DMS53 (cell line): Measurements from ENCODE around the gene SMIM30.
"Not testable (repeated sequence)": the region's sequence is repeated elsewhere in the genome, so short reads cannot be mapped to it uniquely, and the experiment has no call there.

Experiments
- DNase-seq: peaks from one replicate; lab custom pipeline; 2025; lab: John Stamatoyannopoulos, UW

Gene SMIM30, protein sequence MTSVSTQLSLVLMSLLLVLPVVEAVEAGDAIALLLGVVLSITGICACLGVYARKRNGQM

DNA sequence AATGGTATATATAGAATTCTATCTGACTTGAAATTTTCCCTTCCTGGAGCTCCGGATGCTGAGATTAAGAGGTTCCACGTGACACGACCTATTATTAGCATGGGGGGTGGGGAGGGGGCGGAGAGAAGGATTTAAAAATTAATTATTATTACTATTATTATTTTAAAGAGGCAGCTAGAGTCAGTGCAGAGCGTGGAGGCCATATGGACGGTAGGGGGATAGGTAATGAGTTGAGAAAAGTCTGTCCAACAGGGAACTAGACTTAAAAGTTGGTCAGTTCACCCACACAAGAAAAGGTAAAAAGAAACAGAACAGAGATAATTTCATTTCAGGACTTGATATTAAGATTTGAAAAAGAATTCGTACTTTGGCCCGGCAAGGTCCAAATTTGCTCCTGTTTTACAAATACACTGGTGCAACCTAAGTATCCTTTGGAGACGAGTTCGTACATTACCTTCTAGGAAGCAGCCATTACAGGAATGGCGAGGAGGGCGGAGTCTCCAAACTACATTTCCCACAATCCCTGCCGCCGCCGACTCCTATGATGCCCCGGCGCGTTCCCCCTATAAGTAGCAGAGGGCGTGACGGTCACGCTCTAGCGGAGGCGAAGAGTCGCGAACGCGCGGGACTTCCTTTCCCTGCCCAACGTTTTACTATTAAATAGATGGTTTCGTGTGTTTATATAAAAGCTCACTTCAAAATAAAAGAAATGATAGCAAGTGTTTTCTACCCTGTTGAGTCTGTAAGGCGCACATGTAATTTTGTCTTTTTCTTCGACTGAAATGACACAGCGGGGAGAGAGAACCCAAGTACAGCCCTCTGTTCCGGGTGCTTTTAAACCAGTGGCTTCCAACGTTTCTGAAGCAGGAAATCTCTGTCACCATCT lies at the start of gene SMIM30:
Gene SMIM30, minus strand, starts transcription at position 481 of the 886 bp plus-strand sequence. CDS start 976 bp downstream, outside the sequence.
- peak; percentile 97 for DNase-seq

DNA sequence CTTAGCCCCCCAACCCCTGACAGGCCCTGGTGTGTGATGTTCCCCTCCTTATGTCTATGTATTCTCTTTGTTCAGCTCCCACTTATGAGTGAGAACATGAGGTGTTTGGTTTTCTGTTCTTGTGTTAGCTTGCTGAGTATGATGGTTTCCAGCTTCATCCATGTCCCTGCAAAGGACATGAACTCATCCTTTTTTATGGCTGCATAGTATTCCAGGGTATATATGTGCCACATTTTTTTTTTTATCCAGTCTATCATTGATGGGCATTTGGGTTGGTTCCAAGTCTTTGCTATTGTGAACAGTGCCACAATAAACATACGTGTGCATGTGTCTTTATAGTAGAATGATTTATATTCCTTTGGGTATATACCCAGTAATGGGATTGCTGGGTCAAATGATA lies 47.8 kb upstream of the SMIM30 start:
- DNase-seq = not testable (repeated sequence)

DNA sequence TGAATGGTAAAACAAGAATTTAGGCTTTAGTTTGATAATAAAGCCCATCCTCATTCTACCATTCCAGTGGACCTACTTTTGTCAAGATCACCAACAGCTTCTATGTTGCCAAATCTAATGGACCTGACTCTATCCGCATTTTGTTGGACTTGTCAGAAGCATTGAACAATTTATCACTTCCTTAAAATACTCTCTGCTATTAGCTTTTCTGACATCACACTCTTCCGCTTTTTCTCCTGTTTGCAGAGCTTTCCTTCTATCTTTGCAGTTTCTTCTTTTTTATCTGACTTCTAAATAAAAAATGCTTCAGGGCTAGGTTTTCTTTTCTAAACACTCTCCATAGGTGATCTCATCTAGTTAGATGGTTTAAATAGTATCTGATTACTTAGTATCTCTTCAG lies 42.7 kb upstream of the SMIM30 start:
- no peak for DNase-seq

DNA sequence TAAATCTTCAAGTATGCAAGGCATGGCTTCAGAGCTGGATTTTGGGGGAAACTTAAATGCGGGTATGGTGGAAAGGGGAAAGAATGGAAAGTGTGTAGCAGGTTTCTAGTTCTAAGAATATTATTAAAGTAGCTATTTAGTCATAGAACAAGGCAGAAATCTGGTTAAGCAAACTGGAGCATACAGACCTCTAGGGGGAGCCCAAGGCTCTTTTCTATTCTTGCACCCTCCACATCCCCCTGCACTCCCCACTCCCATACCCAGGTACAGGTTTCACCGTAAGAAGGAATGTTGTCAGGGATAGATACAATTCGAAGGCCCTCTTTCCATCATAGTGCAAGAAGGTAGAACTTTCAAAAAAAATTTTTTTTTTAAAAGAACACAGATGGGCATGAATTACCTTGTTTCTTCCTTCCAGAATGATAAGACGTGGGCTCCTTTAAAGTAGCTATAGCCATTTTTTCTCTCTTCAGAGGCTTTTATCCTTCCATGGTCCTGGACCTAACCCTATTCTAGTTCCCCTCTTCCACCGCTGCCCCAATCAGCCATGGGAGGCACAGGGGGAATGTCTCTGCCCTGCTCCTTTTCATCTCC lies 41.5 kb upstream of the SMIM30 start:
- peak; percentile 86 for DNase-seq

DNA sequence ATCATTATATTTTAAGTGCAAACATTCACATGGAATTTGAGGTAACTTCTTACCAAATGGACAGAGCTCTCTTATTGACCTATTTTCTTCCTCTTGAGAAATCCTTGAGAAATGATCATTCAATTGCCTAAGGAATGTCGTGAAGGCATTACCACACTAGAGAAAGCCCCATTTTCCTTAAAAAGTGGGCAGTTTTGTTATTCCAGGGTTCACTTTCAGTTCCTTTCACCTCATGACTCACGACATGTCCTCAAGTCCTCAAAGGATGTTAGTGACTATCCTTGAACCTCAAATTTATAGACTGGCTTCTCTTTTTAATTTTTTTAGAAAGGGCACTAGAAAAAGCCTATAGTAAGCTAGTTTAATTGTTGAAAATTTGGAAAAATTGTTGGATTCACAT lies 40.4 kb upstream of the SMIM30 start:
- no peak for DNase-seq

DNA sequence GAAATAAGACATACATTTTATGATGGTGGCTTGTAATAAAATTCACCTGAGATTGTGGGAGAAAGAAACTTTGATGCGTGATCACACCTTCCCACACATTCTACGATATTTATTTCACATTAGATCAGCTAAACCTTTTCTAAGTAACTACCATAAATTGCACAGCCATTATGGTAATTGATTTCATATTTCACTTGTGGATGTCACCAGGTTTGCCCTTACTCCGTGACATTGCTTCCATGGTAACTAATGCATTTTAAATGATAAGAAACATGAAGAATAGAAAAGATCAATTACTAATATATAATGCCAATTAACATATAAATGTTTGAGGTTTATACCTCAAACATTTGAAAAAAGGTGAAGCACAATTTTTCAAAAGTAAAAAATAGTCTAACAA lies 35.8 kb upstream of the SMIM30 start:
- DNase-seq = no peak

DNA sequence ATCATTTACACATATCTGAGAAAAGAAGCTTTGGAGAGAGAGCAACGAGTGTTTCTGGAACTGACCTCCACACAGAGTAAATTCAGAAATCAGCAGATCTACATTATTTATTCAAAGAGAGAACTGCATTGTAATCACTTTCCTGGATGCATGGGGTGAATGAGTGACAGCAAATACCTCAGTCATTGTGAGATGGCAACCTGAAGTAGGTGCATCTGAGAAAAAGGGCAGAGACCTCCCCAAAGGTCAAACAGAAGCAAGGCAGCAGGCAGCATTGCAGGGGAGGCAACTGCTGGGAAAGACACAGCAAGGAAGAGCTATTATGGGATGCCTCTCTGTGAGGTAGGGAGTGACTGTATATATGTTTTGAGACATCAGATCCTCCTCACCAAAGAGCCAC lies 26.5 kb upstream of the SMIM30 start:
- no peak for DNase-seq

DNA sequence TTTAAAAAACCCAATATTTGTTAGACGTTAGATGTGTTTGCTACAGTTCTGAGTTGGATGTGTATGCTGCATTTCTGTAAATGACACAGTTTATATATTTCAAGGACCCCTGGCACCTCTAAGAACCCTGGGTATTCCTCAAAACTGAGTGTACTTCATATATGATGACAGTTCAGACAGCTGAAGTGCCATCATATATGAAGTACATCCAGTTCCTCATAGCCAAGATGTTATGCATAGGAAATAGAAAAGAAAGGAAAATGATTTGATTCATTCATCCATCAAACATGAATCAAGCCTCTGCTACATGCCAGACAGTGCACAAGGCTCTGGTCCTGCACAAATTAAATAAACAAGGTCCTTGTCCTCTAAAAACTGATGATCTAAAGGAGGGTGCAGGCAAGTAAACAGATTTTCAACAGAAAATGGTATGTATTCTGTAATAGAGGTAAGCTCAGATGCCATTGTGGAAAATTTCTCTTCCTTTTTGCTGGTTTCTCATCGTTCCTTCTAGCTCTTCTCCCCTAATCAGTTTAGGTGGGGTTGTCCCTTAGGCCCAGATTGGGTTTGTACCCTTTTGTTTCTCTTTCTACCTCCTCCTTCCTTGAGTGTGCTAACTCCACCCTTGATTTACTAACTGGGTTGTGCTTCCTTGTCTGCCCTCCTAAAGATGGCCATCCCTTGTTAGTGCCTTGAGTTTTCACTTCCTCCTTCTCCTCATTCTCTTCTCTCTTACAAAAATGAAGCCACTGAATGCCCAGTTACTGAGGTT lies 25.3 kb upstream of the SMIM30 start:
- no peak for DNase-seq

DNA sequence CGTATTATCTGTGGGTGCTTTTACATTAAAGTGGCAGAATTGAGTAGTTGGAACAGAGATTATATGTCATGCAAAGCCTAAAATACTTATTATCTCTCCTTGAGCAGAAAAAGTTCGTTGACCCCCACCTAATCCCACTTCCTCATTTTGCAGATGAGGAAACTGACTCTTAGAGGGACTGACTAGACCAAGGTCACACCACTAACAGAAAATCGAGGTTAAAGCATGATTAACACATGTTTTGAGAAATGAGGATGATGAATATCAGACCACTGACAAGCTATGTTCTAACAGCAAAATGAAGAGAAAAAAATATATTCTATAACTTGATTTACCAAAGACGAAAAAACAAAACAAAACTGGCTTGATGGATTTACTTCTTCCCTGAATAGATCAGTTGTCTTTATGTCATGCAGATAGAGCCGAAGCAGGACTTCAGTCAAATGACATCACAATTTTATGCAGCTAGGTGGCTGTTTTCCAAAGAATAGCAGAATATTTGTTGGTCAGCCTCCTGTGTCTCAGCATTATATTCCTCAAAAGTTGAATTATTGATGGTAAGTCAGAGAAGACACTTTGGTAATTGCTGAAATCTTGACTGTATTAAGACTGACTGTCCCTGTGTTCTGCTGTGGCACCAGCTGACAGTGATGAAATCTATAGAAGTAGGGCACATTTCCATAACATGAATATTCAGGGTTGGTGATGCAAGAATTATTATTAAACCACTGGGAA lies 24.2 kb upstream of the SMIM30 start:
- DNase-seq = no peak

DNA sequence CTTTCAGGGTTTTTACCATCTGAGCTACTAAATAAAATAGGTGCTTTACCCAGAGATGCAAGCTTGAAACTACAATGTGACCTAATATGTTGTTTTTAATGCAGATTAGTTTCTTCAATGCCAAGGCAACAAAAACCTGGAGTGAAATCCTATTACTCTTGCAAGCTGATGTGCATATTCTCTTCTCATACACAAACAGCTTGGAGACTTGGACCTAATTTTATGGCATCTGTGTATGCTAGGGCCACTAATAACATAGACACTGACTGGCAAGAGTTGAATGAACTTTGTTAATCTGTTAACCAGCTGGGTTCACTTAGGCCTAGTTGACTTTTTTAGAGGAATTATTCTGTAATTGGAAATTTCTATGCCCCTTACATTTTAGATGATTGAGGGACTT lies 23.4 kb upstream of the SMIM30 start:
- no peak for DNase-seq

DNA sequence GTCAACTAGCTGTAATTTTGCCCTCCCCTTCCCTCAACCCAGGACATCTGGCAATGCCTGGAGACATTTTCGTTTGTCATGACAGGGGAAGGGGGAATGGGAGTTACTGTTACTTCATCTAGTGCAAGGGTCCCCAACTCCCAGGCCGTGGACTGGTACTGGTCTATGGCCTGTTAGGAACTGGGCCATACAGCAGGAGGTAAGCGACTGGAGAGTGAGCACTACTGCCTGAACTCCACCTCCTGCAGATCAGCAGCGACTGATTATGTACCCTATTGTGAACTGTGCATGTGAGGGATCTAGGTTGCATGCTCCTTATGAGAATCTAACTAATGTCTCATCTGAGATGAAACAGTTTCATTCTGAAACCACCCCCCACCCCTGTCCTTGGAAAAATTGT lies 22.6 kb upstream of the SMIM30 start:
- no peak for DNase-seq

DNA sequence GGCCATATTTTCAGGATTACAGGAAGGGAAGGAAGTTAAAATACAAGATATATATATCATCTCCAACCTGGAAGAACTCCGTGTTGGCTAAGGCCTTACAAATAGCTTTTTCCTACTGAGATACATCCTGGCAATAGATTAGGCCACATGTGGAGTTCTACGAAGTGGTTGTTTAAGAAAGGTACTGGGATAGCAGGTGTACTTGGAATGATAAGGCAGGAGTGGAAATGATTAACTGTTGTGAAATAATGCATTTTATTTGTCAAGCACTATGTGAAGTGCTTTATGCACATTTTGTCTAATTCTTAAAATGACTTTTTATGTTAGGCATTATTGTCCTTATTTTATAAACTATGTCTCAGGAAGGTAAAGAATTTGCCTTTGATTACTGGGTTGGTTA lies 18.9 kb upstream of the SMIM30 start:
- no peak for DNase-seq

DNA sequence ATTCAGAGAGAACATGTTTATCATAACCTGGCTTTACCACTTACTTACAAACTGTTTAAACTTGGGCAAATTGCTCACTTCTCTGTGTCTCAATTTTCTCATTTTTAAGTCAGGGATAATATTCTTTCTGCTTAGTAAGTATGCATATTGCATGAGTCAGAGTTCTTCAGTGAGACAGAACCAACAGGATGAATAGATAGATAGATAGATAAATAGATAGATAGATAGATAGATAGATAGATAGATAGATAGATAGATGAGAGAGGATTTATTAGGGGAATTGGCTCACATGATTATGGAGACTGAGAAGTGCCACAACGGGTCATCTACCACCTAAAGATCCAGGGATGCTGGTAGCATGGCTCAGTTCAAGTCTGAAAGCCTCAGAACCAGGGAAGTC lies 15.7 kb upstream of the SMIM30 start:
- no peak for DNase-seq

DNA sequence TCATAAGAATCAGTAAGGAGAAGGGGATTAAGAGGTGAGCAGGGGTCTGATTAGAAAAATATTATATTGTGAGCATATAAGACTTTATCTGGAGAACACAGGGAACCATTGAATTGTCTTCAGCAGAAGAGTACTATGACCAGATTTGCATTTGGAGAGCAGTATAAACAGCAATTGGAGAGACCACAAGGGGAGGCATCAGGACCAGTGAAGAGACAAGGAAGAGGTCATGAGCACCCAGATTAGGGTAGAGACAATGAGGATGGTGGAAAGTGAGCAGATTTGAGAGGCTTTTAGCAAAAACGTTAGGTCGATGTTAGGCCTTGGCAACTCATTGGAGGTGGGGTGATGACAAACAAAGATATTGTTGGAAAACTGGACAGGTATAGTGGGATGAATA lies 13.0 kb upstream of the SMIM30 start:
- no peak for DNase-seq

DNA sequence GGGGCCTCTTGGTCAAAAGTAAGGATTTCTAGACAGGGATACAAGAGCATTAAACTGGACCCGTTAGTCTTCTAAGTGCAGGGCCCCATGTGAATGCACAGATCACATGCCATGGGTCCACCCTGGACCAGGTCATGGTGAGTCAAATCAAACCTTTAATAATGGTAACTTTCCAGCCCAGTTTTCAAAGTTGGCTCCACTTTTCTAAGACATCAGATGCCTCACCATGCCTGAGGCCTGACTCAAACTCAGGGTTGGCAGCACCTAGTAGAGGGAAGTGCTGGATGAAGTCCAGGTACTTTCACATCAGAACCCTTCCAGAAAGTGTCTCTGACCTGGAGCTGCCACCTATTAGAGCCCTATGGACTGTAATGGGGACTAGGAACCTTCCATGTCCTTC lies 9.7 kb upstream of the SMIM30 start:
- DNase-seq = no peak

DNA sequence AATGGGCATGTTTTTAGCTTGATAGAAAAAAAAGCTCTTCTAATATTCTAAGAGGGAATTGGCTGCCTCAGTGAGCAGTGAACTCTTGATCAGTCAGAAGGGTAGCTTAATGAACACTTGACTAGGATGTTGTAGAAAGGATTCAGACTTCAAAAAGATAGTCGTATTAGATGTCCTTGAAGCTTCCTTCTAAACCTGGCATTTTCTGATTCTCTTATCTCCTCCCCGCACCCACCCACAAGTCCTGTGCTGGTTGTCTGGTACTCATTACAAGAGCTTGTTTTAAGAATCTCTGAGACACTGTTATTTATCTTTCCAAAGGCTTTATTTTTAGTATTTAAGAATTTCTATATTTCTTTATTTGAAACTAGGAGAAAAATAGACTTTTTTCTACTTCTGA lies 7.4 kb upstream of the SMIM30 start:
- DNase-seq = no peak

DNA sequence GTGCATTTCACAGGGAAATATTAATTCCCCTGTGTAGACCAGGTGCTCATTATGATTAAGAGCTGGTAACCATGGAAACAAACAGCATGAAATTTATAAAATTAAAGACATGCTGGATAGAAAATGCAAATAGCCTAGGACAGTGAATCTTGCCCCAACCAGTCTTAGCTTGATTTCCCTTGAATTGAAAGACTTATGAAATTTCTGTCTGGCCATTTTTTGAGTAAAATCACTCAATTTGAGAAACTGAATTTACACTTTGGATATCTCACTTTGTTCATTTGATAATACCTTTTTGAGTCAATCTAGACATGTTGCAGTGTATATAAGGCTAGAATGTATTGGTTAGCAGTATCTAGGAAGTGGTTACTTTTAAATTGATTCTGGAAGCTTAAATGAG lies 4.4 kb upstream of the SMIM30 start:
- DNase-seq = peak; percentile 15

DNA sequence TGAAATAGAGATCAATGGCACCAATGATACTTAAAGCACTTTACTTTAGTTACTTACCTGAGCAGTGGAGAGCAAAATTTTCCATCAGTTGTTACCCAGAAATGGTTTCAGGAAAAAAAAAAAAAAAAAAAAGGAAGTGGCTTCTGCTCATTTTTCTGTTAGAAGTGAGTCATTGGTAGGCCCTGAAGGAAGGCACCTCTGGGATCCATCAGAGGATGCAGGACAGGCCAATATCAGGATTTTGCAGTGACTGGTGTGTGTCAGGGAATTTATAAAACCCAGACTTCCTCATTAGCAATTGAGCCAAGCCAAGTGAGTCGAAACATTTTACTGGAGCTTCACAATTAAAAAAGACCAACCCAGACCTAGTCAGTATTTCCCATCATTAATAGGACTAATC lies 2.3 kb upstream of the SMIM30 start:
- DNase-seq = no peak

DNA sequence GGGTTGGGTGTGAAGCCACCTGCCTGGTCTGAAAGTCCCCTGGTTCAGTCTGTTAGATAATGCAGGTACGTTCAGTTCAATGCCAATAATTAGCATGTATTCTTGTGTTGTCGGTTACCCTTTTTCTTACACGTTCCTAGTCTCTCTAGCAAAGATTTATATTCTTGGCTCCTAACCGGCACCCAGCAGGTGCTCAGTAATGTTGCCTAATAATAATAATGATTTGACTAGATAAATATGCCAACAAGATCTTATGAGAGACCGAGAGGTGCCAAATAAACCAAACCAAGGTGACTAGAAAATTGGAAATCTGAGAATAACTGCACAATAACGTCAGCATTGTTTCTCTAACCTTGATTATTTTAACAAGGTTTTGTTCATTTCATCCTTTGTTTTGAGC lies 1.1 kb upstream of the SMIM30 start:
- no peak for DNase-seq

DNA sequence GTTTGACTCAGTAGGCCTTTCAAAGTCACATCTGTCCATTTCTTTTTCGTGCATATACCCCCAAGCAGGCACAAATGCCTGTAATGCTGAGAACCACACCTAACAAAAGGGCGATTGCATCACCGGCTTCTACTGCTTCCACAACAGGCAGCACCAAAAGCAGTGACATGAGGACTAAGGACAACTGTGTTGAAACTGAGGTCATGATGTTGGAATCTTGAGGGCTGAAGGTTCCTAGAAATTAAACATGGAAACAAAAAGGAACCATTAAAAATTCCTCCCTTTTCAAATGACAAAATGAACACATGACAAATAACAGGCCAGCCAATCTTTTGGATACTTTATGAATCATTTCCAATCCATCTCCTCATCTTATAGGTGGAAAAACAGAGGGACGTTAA lies 980 bp downstream of the SMIM30 start:
- DNase-seq = not testable (repeated sequence)

DNA sequence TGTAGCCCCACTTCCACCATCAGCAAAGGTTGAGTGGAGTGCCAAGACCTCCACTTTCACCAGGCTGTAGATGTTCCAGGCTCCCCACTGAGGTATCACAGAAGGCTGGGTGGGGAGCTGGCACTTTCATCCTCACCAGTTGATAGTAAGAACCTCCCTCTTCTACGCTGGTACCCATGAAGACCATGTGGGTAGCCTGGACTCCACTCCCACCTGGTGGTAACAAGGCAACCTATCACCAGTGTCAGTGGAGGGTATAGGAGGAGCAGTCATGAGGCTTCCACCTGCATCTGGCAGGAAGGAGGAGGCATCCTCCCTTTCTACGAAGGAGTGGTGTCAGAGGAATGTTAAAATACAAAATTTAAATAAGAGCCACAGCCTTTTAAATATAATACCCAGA lies 4.4 kb downstream of the SMIM30 start:
- peak; percentile 71 for DNase-seq

DNA sequence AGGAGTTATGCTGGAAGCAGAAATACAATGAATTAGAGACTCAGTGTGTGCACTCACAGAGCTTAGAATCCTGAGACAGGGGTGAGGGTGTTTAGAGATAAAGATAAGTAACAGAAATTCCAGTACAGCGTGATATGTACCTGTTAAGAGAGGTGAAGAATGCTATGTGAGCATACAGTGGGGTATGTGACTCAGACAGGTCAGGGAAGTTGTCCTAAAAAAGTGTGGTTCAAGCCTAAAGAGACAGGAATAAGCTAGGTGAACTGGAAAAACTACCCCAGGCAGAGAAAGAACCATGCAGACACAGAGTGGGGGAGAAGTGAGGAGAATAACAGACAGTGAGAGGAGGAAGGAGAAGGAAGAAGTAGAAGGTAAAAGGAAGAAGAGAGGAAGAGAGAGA lies 8.6 kb downstream of the SMIM30 start:
- DNase-seq = no peak
